GM12878 (cell line): Measurements from ENCODE around the gene ADD1. TPM values are rescaled to one million over a fixed set of nuclear protein-coding genes. Genes with fewer than 3 reads are reported as not detected.

Source experiments
- ATAC-seq: fragments of 200-7000 bp; cut with Tn5 transposase; 3 replicates; pipeline ENCODE4 v1.9.1; 2020; ENCODE audit warnings: mild to moderate bottlenecking, moderate library complexity
- BruUV-seq: library from RNA; stranded (reverse); fragments of 400-500 nt; replicated peaks from 2 replicates; lab custom pipeline; 2021; lab: Mats Ljungman, UMichigan
- CTCF ChIA-PET: fragments of 300-600 bp; sonication (Branson Sonifier 250); formaldehyde crosslinking; extraction: SDS; loops from one replicate; lab custom pipeline; 2021; ENCODE audit warnings: inconsistent platforms; lab: Yijun Ruan, JAX
- POLR2A ChIA-PET: fragments of 350-600 bp; formaldehyde crosslinking; extraction: SDS; loops from one replicate; lab custom pipeline; 2021; ENCODE audit warnings: inconsistent platforms; lab: Charles Lee
- RAD21 ChIA-PET: fragments of 300-600 bp; sonication (Branson Sonifier 250); formaldehyde crosslinking; loops from one replicate; lab custom pipeline; 2023; ENCODE audit warnings: antibody characterized with exemption; ENCODE audit not compliant: unreplicated experiment; lab: Charles Lee
- SMC1A ChIA-PET: fragments of 300-600 bp; sonication (Branson Sonifier 250); formaldehyde crosslinking; loops from one replicate; lab custom pipeline; 2023; ENCODE audit not compliant: unreplicated experiment, uncharacterized antibody; lab: Charles Lee
- DNase-seq: peaks from one replicate; pipeline ENCODE4 v3.0.0-alpha.2; 2011; ENCODE audit warnings: low read depth, low spot score
- FAIRE-seq: peaks from 3 replicates; lab custom pipeline; 2011; peaks lifted over from hg19 to GRCh38; lab: Jason Lieb, UNC
- H2AFZ ChIP-seq: 2 replicates; pipeline ENCODE4 v1.6.0; 2011; ENCODE audit warnings: low read depth, low read length, control low read depth; ENCODE audit not compliant: control insufficient read depth
- H3K27ac ChIP-seq: 2 replicates; pipeline ENCODE4 v1.5.1; 2011; ENCODE audit warnings: control low read depth; ENCODE audit not compliant: control insufficient read depth, insufficient read depth
- H3K27me3 ChIP-seq, 2 experiments: replicated peaks in 1 of 2; 2 replicates each; pipeline versions ENCODE4 v1.6.0 to v1.6.1; 2011; ENCODE audit warnings: low read length in 1 of 2; ENCODE audit not compliant: control insufficient read depth in 2 of 2, insufficient read depth in 2 of 2
- H3K36me3 ChIP-seq, 2 experiments: 2 replicates each; pipeline ENCODE4 v1.5.1; 2011; ENCODE audit warnings: low read length in 1 of 2; ENCODE audit not compliant: control insufficient read depth in 2 of 2, insufficient read depth in 2 of 2
- H3K4me1 ChIP-seq: 2 replicates; pipeline ENCODE4 v1.6.1; 2011; ENCODE audit warnings: mild to moderate bottlenecking, low read length, moderate library complexity, mixed read lengths; ENCODE audit not compliant: control insufficient read depth, insufficient read depth
- H3K4me2 ChIP-seq: 2 replicates; pipeline ENCODE4 v1.6.0; 2011; ENCODE audit warnings: control low read depth; ENCODE audit not compliant: control insufficient read depth, insufficient read depth
- H3K4me3 ChIP-seq: fragments of 200-600 bp; sonication (generic); 2 replicates; pipeline ENCODE4 v1.5.1; 2016
- H3K79me2 ChIP-seq: 2 replicates; pipeline ENCODE4 v1.6.0; 2011; ENCODE audit warnings: low read length; ENCODE audit not compliant: control insufficient read depth, insufficient read depth
- H3K9ac ChIP-seq: 2 replicates; pipeline ENCODE4 v1.8.0; 2011; ENCODE audit warnings: low read length, control low read depth, mixed read lengths; ENCODE audit not compliant: control insufficient read depth, insufficient read depth
- H3K9me3 ChIP-seq: replicated peaks from 3 replicates; pipeline ENCODE4 v1.5.1; 2011; ENCODE audit warnings: mild to moderate bottlenecking, low read length; ENCODE audit not compliant: control insufficient read depth, insufficient read depth
- H4K20me1 ChIP-seq: 2 replicates; pipeline ENCODE4 v1.6.0; 2011; ENCODE audit not compliant: control insufficient read depth, insufficient read depth
- EED ChIP-seq: sonication (generic); IDR thresholded peaks from 2 replicates; pipeline ENCODE4 v1.6.1; 2016; ENCODE audit warnings: antibody characterized with exemption, low read depth
- ETV6 ChIP-seq, 2 experiments: fragments of 450-650 bp in 1 of 2; IDR thresholded peaks in 1 of 2; conservative IDR thresholded peaks in 1 of 2; 2 replicates each; pipeline ENCODE4 v1.6.1; 2014; ENCODE audit warnings: antibody characterized with exemption in 1 of 2, borderline replicate concordance in 1 of 2, low read depth in 1 of 2, mild to moderate bottlenecking in 1 of 2, moderate library complexity in 1 of 2
- FOXK2 ChIP-seq: fragments of 450-650 bp; IDR thresholded peaks from 2 replicates; pipeline ENCODE4 v1.6.1; 2017; ENCODE audit warnings: mild to moderate bottlenecking, moderate library complexity
- HDGF ChIP-seq: fragments of 450-650 bp; IDR thresholded peaks from 2 replicates; pipeline ENCODE4 v1.6.1; 2016; ENCODE audit warnings: antibody characterized with exemption
- IKZF2 ChIP-seq, 2 experiments: fragments of 450-650 bp; IDR thresholded peaks; 2 replicates each; pipeline ENCODE4 v1.6.1; 2017; ENCODE audit warnings: mild to moderate bottlenecking in 2 of 2, moderate library complexity in 2 of 2
- MEF2B ChIP-seq: fragments of 450-650 bp; IDR thresholded peaks from 2 replicates; pipeline ENCODE4 v1.6.1; 2018; ENCODE audit warnings: mild to moderate bottlenecking, moderate library complexity; ENCODE audit not compliant: partially characterized antibody, poor library complexity, severe bottlenecking
- MLLT1 ChIP-seq: fragments of 450-650 bp; IDR thresholded peaks from 2 replicates; pipeline ENCODE4 v1.6.1; 2016; ENCODE audit warnings: mild to moderate bottlenecking
- MTA3 ChIP-seq: IDR thresholded peaks from 2 replicates; pipeline ENCODE4 v1.6.1; 2012; ENCODE audit warnings: low read length, inconsistent platforms, borderline replicate concordance
- NFYB ChIP-seq: IDR thresholded peaks from 2 replicates; pipeline ENCODE4 v1.6.1; 2011; ENCODE audit warnings: low read depth, mild to moderate bottlenecking, low read length, improper control_type of control experiment, moderate library complexity; ENCODE audit not compliant: insufficient read depth
- NR2C1 ChIP-seq: fragments of 450-650 bp; IDR thresholded peaks from 2 replicates; pipeline ENCODE4 v1.6.1; 2017; ENCODE audit warnings: antibody characterized with exemption, mild to moderate bottlenecking, moderate library complexity
- RELB ChIP-seq: fragments of 450-650 bp; IDR thresholded peaks from 2 replicates; pipeline ENCODE4 v1.6.1; 2017; ENCODE audit warnings: low read depth, mild to moderate bottlenecking, moderate library complexity
- SP1 ChIP-seq: IDR thresholded peaks from one replicate; pipeline ENCODE4 v1.6.1; 2011; ENCODE audit warnings: low read depth, low read length
- SPI1 ChIP-seq: IDR thresholded peaks from 2 replicates; pipeline ENCODE4 v1.6.1; 2011; ENCODE audit warnings: low read depth, mild to moderate bottlenecking, low read length, moderate library complexity, borderline replicate concordance; ENCODE audit not compliant: insufficient read depth
- TAF1 ChIP-seq: IDR thresholded peaks from 2 replicates; pipeline ENCODE4 v1.6.1; 2011; ENCODE audit warnings: mild to moderate bottlenecking, low read depth, low read length, borderline replicate concordance
- TCF12 ChIP-seq: IDR thresholded peaks from 2 replicates; pipeline ENCODE4 v1.6.1; 2011; ENCODE audit warnings: low read depth, mild to moderate bottlenecking, low read length
- TCF3 ChIP-seq: IDR thresholded peaks from 2 replicates; pipeline ENCODE4 v1.6.1; 2012; ENCODE audit warnings: low read depth, mild to moderate bottlenecking, low read length, borderline replicate concordance; ENCODE audit not compliant: insufficient read depth
- YY1 ChIP-seq: IDR thresholded peaks from 2 replicates; pipeline ENCODE4 v1.6.1; 2011; ENCODE audit warnings: low read depth, mild to moderate bottlenecking, low read length
- ZNF24 ChIP-seq: fragments of 450-650 bp; IDR thresholded peaks from 2 replicates; pipeline ENCODE4 v1.6.1; 2017; ENCODE audit warnings: antibody characterized with exemption, mild to moderate bottlenecking
- ZNF384 ChIP-seq: IDR thresholded peaks from 2 replicates; pipeline ENCODE4 v1.6.1; 2012; ENCODE audit warnings: low read depth, mild to moderate bottlenecking, low read length, improper control_type of control experiment, borderline replicate concordance
- WGBS: methylation state at CpG from one replicate; pipeline ENCODE4 v1.1.6; 2016; ENCODE audit warnings: low lambda C conversion rate; ENCODE audit not compliant: insufficient replicate concordance, insufficient coverage; ENCODE audit errors: missing lambda C conversion rate; 5-methylcytosine and 5-hydroxymethylcytosine counted together
- in situ Hi-C: fragments of 300-500 bp; cut with MboI; formaldehyde crosslinking; loops from 9 replicates; pipeline ENCODE4 v1.14.3; 2018; ENCODE audit warnings: mixed read lengths
- intact Hi-C: fragments of 100-400 bp; cut with micrococcal nuclease; formaldehyde crosslinking; loops from one replicate; pipeline ENCODE4 v1.14.2; 2022; ENCODE audit not compliant: unreplicated experiment
- polyA plus RNA-seq, 11 experiments: library from polyadenylated mRNA; depleted of rRNA in 4 of 11; unstranded in 6 of 11; stranded (reverse) in 5 of 11; fragments of >200 nt; fragmentation: Nextera tagmentation in 4 of 11; fragmentation: Illumina TruSeq in 1 of 11; extraction: Ambion mirVana in 4 of 11; extraction: Trizol in 1 of 11; gene quantifications; 1 replicate in 1 of 11; 2 replicates in 10 of 11; pipeline versions ENCODE4 v1.2.1 to v1.2.3, GENCODE V29; 2011 to 2016; ENCODE audit warnings: inconsistent platforms in 2 of 11, missing spikeins in 2 of 11, low read depth in 1 of 11
- total RNA-seq, 4 experiments: library from RNA; depleted of rRNA in 3 of 4; stranded (reverse); fragments of >200 nt in 3 of 4; fragmentation: Illumina TruSeq in 1 of 4; extraction: Trizol in 1 of 4; gene quantifications; 2 replicates each; pipeline versions ENCODE4 v1.2.1 to v1.2.3, GENCODE V29; 2013 to 2021
- TF ChIP-seq, protein P1 (sequence below): IDR thresholded peaks from 2 replicates; pipeline ENCODE4 v1.6.1; 2011; ENCODE audit warnings: low read depth, mild to moderate bottlenecking, low read length, moderate library complexity, borderline replicate concordance; ENCODE audit errors: extremely low read depth

ADD1 gene
- total and polyA plus RNA-seq, 10 of the 15 experiments (the other 5 are each of a cell fraction or from before 2014, with no cell fraction given) = 21.6 to 182 (median 105) TPM

GRCh38 chr4:2861631-2862436, 18.2 kb downstream of the ADD1 start:
- H4K20me1 ChIP-seq = peaks cover 6% of the 10 kb centered on the region; the same call in 1 of the 2 replicates
- WGBS = 58% methylated on average over 4 of the region's 4 CpGs
- RAD21 ChIA-PET = interaction anchor here (1.0 to 3.0 kb wide), 6 partner anchors 11 to 166 kb away, joined by 3 to 22 read pairs (median 5); no protein-coding TSS in a partner anchor
- no peak for TF ChIP-seq ETV6 (conservative IDR thresholded peaks at IDR 0.05 in 1 of 2, IDR thresholded peaks at IDR 0.05 in 1 of 2; ENCODE audit: borderline replicate concordance in 1 of 2, low read depth in 1 of 2)
- TF ChIP-seq ZNF384 = no peak
- peak in 1 of 2 experiments; percentile 33; a peak in 2 of 4 replicates for TF ChIP-seq IKZF2 (IDR thresholded peaks at IDR 0.05)
- TF ChIP-seq MEF2B = no peak
- no peak for TF ChIP-seq YY1
- no peak for TF ChIP-seq NFYB
- peak; percentile 23; the same call in 1 of the 2 replicates for TF ChIP-seq ZNF24
- TF ChIP-seq MLLT1 = no peak
- TF ChIP-seq, protein P1, sequence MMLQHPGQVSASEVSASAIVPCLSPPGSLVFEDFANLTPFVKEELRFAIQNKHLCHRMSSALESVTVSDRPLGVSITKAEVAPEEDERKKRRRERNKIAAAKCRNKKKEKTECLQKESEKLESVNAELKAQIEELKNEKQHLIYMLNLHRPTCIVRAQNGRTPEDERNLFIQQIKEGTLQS = no peak
- TF ChIP-seq HDGF = no peak
- peak; percentile 62 for TF ChIP-seq SPI1
- TF ChIP-seq MTA3 = no peak
- no peak for TF ChIP-seq SP1
- peak; percentile 67 for TF ChIP-seq EED
- no peak for TF ChIP-seq NR2C1
- no peak for TF ChIP-seq TAF1
- peak; percentile 56; the same call in 1 of the 2 replicates for TF ChIP-seq TCF3
- TF ChIP-seq TCF12 = 0 out of 2 replicates have a peak, but pooled peaks have one; percentile 18
- 0 out of 2 replicates have a peak, but pooled peaks have one; percentile 37 for TF ChIP-seq RELB
- TF ChIP-seq FOXK2 = no peak

More at GRCh38 chr4:2861631-2862436, 18.2 kb downstream of the ADD1 start:
- no peak overlapping the region for H3K4me3 ChIP-seq
- intact Hi-C loops = no loop called here
- DNase-seq = no peak
- no peaks in the 10 kb centered on the region; a peak in 1 of 4 replicates for H3K36me3 ChIP-seq
- peak overlapping the region; percentile 67 for H3K4me2 ChIP-seq
- H2AFZ ChIP-seq = no peak overlapping the region
- SMC1A ChIA-PET = interaction anchor here (0.7 to 6.4 kb wide), 18 partner anchors 9 to 268 kb away, joined by 3 to 49 read pairs (median 4); no protein-coding TSS in a partner anchor
- peak overlapping the region; percentile 10; the same call in 1 of the 2 replicates for H3K27ac ChIP-seq
- in situ Hi-C loops = no loop called here
- ATAC-seq = peak; percentile 78
- no TSS peak for BruUV-seq
- no peak overlapping the region for H3K9ac ChIP-seq
- no peaks in the 10 kb centered on the region for H3K9me3 ChIP-seq
- peak; percentile 7 for FAIRE-seq
- POLR2A ChIA-PET = interaction anchor here (0.5 to 1.9 kb wide), 9 partner anchors 9 to 268 kb away, joined by 3 to 7 read pairs (median 4); no protein-coding TSS in a partner anchor
- peaks cover 34% of the 10 kb centered on the region for H3K4me1 ChIP-seq
- H3K79me2 ChIP-seq = peaks cover 60% of the 10 kb centered on the region
- no peaks in the 10 kb centered on the region for H3K27me3 ChIP-seq
- CTCF ChIA-PET = interaction anchor here (0.6 to 3.9 kb wide), 12 partner anchors 10 to 1250 kb away, joined by 3 to 23 read pairs (median 4); no protein-coding TSS in a partner anchor
